K562 (cell line): ENCODE results near the gene C6orf141. TPM values are rescaled to one million over a fixed set of nuclear protein-coding genes. Genes with fewer than 3 reads are reported as not detected.

Source experiments
- ATAC-seq: fragments of 200-7000 bp; cut with Tn5 transposase; 3 replicates; pipeline ENCODE4 v1.9.1; 2020; ENCODE audit warnings: moderate library complexity
- BruUV-seq: library from RNA; stranded (reverse); fragments of 400-500 nt; replicated peaks from 2 replicates; lab custom pipeline; 2021; lab: Mats Ljungman, UMichigan
- CTCF ChIA-PET: fragments of 300-600 bp; formaldehyde crosslinking; extraction: SDS; loops from one replicate; lab custom pipeline; 2021; ENCODE audit warnings: low intra/inter-chr PET ratio; lab: Yijun Ruan, JAX
- POLR2A ChIA-PET: fragments of 300-600, 350-650 bp; sonication (Branson Sonifier 250); formaldehyde crosslinking; extraction: SDS; loops from one replicate; lab custom pipeline; 2021; ENCODE audit warnings: antibody characterized with exemption, inconsistent platforms; lab: Yijun Ruan, JAX
- DNase-seq, 4 experiments: peaks; one replicate each; pipeline versions ENCODE4 v3.0.0 to v3.0.0-alpha.2; 2011 to 2018; ENCODE audit warnings: low spot score in 3 of 4, mixed read lengths in 3 of 4; ENCODE audit errors: extremely low read depth in 1 of 4
- FAIRE-seq: peaks from 2 replicates; lab custom pipeline; 2011; peaks lifted over from hg19 to GRCh38; lab: Jason Lieb, UNC
- H2AFZ ChIP-seq: 2 replicates; pipeline ENCODE4 v1.6.0; 2011; ENCODE audit warnings: low read depth, low read length, control low read depth, inconsistent platforms
- H3K27ac ChIP-seq: fragments of 200-600 bp; 3 replicates; pipeline ENCODE4 v1.8.0; 2011; ENCODE audit warnings: low read depth, mild to moderate bottlenecking, control low read depth, inconsistent platforms, low read length, moderate library complexity, mixed read lengths; ENCODE audit errors: extremely low read depth
- H3K27me3 ChIP-seq, 2 experiments: fragments of 300-600 bp in 1 of 2; 2 replicates in 1 of 2; 3 replicates in 1 of 2; pipeline versions ENCODE4 v1.6.0 to v1.8.0; 2011; ENCODE audit warnings: inconsistent platforms in 2 of 2, low read length in 2 of 2, mild to moderate bottlenecking in 1 of 2, mixed read lengths in 1 of 2, moderate library complexity in 1 of 2; ENCODE audit not compliant: control insufficient read depth in 2 of 2, insufficient read depth in 2 of 2
- H3K36me3 ChIP-seq: fragments of 300-600 bp; 3 replicates; pipeline ENCODE4 v1.8.0; 2011; ENCODE audit warnings: mild to moderate bottlenecking, low read length, inconsistent platforms; ENCODE audit not compliant: control insufficient read depth, insufficient read depth
- H3K4me1 ChIP-seq, 2 experiments: fragments of 200-600 bp in 1 of 2; replicated peaks in 1 of 2; 2 replicates in 1 of 2; 3 replicates in 1 of 2; pipeline versions ENCODE4 v1.5.1 to v1.8.0; 2011; ENCODE audit warnings: inconsistent platforms in 2 of 2, low read length in 2 of 2, mild to moderate bottlenecking in 1 of 2, mixed read lengths in 1 of 2, moderate library complexity in 1 of 2; ENCODE audit not compliant: control insufficient read depth in 2 of 2, insufficient read depth in 2 of 2
- H3K4me2 ChIP-seq: 2 replicates; pipeline ENCODE4 v1.6.1; 2011; ENCODE audit warnings: low read length, control low read depth, inconsistent platforms, mixed read lengths; ENCODE audit not compliant: insufficient read depth
- H3K4me3 ChIP-seq: fragments of 200-600 bp; sonication (generic), shearing (Covaris generic); 2 replicates; pipeline ENCODE4 v1.5.1; 2016; ENCODE audit warnings: control low read depth, inconsistent platforms
- H3K79me2 ChIP-seq: fragments of 200-600 bp; 3 replicates; pipeline ENCODE4 v1.8.0; 2011; ENCODE audit warnings: low read length, inconsistent platforms; ENCODE audit not compliant: control insufficient read depth, insufficient read depth
- H3K9ac ChIP-seq, 2 experiments: 2 replicates each; pipeline versions ENCODE4 v1.6.0 to v1.6.1; 2011; ENCODE audit warnings: low read depth in 2 of 2, low read length in 2 of 2, control low read depth in 1 of 2, inconsistent platforms in 1 of 2, mild to moderate bottlenecking in 1 of 2, mixed read lengths in 1 of 2; ENCODE audit not compliant: insufficient read depth in 1 of 2
- H3K9me1 ChIP-seq: one replicate; pipeline ENCODE4 v1.6.0; 2011; ENCODE audit warnings: inconsistent platforms, mild to moderate bottlenecking, low read length, moderate library complexity; ENCODE audit not compliant: control insufficient read depth, insufficient read depth
- H3K9me3 ChIP-seq: replicated peaks from 2 replicates; pipeline ENCODE4 v1.5.1; 2011; ENCODE audit warnings: low read depth, low read length, inconsistent platforms; ENCODE audit not compliant: control insufficient read depth, insufficient read depth
- H4K20me1 ChIP-seq: replicated peaks from 2 replicates; pipeline ENCODE4 v1.6.1; 2011; ENCODE audit warnings: low read length, inconsistent platforms, mixed read lengths; ENCODE audit not compliant: control insufficient read depth, insufficient read depth
- CBFA2T2 ChIP-seq: fragments of 450-650 bp; conservative IDR thresholded peaks from 2 replicates; pipeline ENCODE4 v1.6.1; 2017; ENCODE audit warnings: mild to moderate bottlenecking
- CBFA2T3 ChIP-seq: fragments of 450-650 bp; IDR thresholded peaks from 2 replicates; pipeline ENCODE4 v1.6.1; 2017
- CBFB ChIP-seq: sonication (generic); formaldehyde crosslinking; IDR thresholded peaks from 2 replicates; pipeline ENCODE4 v1.4.0; 2020; ENCODE audit warnings: mild to moderate bottlenecking, missing genetic modification reagents
- DACH1 ChIP-seq: fragments of 450-650 bp; IDR thresholded peaks from 2 replicates; pipeline ENCODE4 v1.6.1; 2018; ENCODE audit not compliant: partially characterized antibody
- ELF2 ChIP-seq: fragments of 250-450 bp; sonication (Bioruptor Pico); IDR thresholded peaks from 2 replicates; pipeline ENCODE4 v1.5.0; 2021; ENCODE audit warnings: mild to moderate bottlenecking
- ELF4 ChIP-seq: fragments of 450-650 bp; formaldehyde crosslinking; IDR thresholded peaks from 2 replicates; pipeline ENCODE4 v1.4.0; 2022; ENCODE audit warnings: missing genetic modification characterization
- EP400 ChIP-seq: fragments of 450-650 bp; IDR thresholded peaks from 2 replicates; pipeline ENCODE4 v1.6.1; 2017; ENCODE audit warnings: antibody characterized with exemption, mild to moderate bottlenecking, moderate library complexity
- HDAC2 ChIP-seq: fragments of 450-650 bp; IDR thresholded peaks from 2 replicates; pipeline ENCODE4 v1.6.1; 2016; ENCODE audit warnings: mild to moderate bottlenecking
- KDM1A ChIP-seq, 2 experiments: fragments of 450-650 bp; IDR thresholded peaks; 2 replicates each; pipeline ENCODE4 v1.6.1; 2016; ENCODE audit warnings: mild to moderate bottlenecking in 2 of 2
- LEF1 ChIP-seq: fragments of 450-650 bp; IDR thresholded peaks from 2 replicates; pipeline ENCODE4 v1.6.1; 2016; ENCODE audit warnings: mild to moderate bottlenecking
- MAZ ChIP-seq, 2 experiments: fragments of 450-650 bp in 1 of 2; sonication (generic) in 1 of 2; formaldehyde crosslinking; IDR thresholded peaks in 1 of 2; conservative IDR thresholded peaks in 1 of 2; 2 replicates each; pipeline versions ENCODE4 v1.4.0 to v1.5.0; 2020; ENCODE audit warnings: mild to moderate bottlenecking in 1 of 2, missing genetic modification reagents in 1 of 2
- MYBL2 ChIP-seq, 2 experiments: fragments of 450-650 bp in 1 of 2; sonication (generic) in 1 of 2; formaldehyde crosslinking in 1 of 2; IDR thresholded peaks; 2 replicates each; pipeline versions ENCODE4 v1.6.1 to v1.8.1; 2017 to 2022; ENCODE audit warnings: borderline replicate concordance in 1 of 2, inconsistent platforms in 1 of 2, low read depth in 1 of 2, mild to moderate bottlenecking in 1 of 2, missing genetic modification reagents in 1 of 2, moderate library complexity in 1 of 2
- NFE2L1 ChIP-seq: fragments of 450-650 bp; IDR thresholded peaks from 2 replicates; pipeline ENCODE4 v1.6.1; 2016; ENCODE audit warnings: missing genetic modification characterization, low read depth, mild to moderate bottlenecking, missing compliant biosample characterization, moderate library complexity, borderline replicate concordance
- RHOXF2B ChIP-seq: fragments of 250-450 bp; sonication (Bioruptor Pico); conservative IDR thresholded peaks from 2 replicates; pipeline ENCODE4 v1.5.1; 2021
- SRF ChIP-seq, 2 experiments: fragments of 250-450, 450-650 bp in 1 of 2; sonication (Bioruptor Pico) in 1 of 2; sonication (generic) in 1 of 2; formaldehyde crosslinking; IDR thresholded peaks; 2 replicates each; pipeline versions ENCODE4 v1.5.0 to v1.5.1; 2020 to 2022; ENCODE audit warnings: mild to moderate bottlenecking in 1 of 2, missing genetic modification reagents in 1 of 2
- TAL1 ChIP-seq: fragments of 450-650 bp; IDR thresholded peaks from 2 replicates; pipeline ENCODE4 v1.6.1; 2016; ENCODE audit warnings: mild to moderate bottlenecking
- TBL1XR1 ChIP-seq, 2 experiments: IDR thresholded peaks; 2 replicates each; pipeline ENCODE4 v1.6.1; 2012; ENCODE audit warnings: improper control_type of control experiment in 2 of 2, low read length in 2 of 2, mild to moderate bottlenecking in 1 of 2
- TCF7 ChIP-seq: sonication (generic); IDR thresholded peaks from 2 replicates; pipeline ENCODE4 v1.6.1; 2016; ENCODE audit warnings: antibody characterized with exemption, borderline replicate concordance
- TEAD4 ChIP-seq, 2 experiments: sonication (generic) in 1 of 2; formaldehyde crosslinking in 1 of 2; IDR thresholded peaks; 2 replicates each; pipeline versions ENCODE4 v1.6.1 to v1.8.0; 2012 to 2022; ENCODE audit warnings: borderline replicate concordance in 1 of 2, inconsistent platforms in 1 of 2, low read length in 1 of 2, mild to moderate bottlenecking in 1 of 2, missing genetic modification reagents in 1 of 2
- YBX1 ChIP-seq: fragments of 450-650 bp; IDR thresholded peaks from 2 replicates; pipeline ENCODE4 v1.7.1; 2016; ENCODE audit warnings: mild to moderate bottlenecking
- ZC3H8 ChIP-seq: fragments of 450-650 bp; IDR thresholded peaks from 2 replicates; pipeline ENCODE4 v1.6.1; 2017
- in situ Hi-C: fragments of 300-500 bp; cut with MboI; formaldehyde crosslinking; loops from 4 replicates; pipeline ENCODE4 v1.15.0; 2018; ENCODE audit warnings: inconsistent platforms, mixed read lengths
- intact Hi-C: fragments of 100-400 bp; cut with micrococcal nuclease; formaldehyde crosslinking; loops from 2 replicates; pipeline ENCODE4 v1.14.2; 2022
- polyA plus RNA-seq, 8 experiments: library from polyadenylated mRNA; depleted of rRNA in 4 of 8; stranded (reverse) in 5 of 8; unstranded in 3 of 8; fragments of >200 nt; fragmentation: Nextera tagmentation in 2 of 8; fragmentation: Illumina TruSeq in 1 of 8; extraction: Ambion mirVana in 2 of 8; extraction: Trizol in 1 of 8; gene quantifications; 2 replicates each; pipeline versions ENCODE4 v1.2.1 to v1.2.3, GENCODE V29; 2011 to 2014; ENCODE audit warnings: inconsistent platforms in 1 of 8, missing spikeins in 1 of 8
- total RNA-seq, 7 experiments: library from RNA; depleted of rRNA in 6 of 7; stranded (reverse); fragments of >200 nt in 6 of 7; fragmentation: Illumina TruSeq in 2 of 7; extraction: Trizol in 2 of 7; gene quantifications; 2 replicates each; pipeline versions ENCODE4 v1.2.1 to v1.2.3, GENCODE V29; 2011 to 2021; ENCODE audit warnings: low replicate concordance in 1 of 7
- TF ChIP-seq, protein P1 (sequence below): IDR thresholded peaks from 2 replicates; pipeline ENCODE4 v1.6.1; 2012; ENCODE audit warnings: low read depth, low read length, improper control_type of control experiment, borderline replicate concordance
- TF ChIP-seq, protein P2 (sequence below): fragments of 450-650 bp; IDR thresholded peaks from 2 replicates; pipeline ENCODE4 v1.6.1; 2016; ENCODE audit warnings: missing biosample characterization, missing genetic modification characterization

C6orf141 gene
- total and polyA plus RNA-seq, 9 of the 15 experiments (the other 6 are each of a cell fraction or from before 2014, with no cell fraction given), result not detected

DNA sequence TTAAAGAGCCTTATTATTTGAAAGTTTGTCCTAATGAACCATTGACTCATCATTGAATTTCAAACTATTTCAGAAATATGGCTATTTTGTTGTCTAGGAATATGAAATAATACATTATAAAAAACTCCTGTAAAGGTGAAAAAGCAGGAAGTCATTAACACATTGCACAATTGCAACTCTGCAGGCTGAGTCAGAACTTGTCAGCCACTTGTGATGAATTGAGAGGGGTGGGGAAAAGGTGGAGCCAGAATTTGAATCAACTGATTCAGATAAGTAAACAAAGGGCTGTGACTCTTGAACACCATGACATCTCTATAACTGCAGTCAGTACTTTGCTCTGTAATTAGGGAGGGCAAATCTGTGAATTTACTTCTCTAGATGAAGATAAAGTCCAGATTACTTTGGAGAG, 6.0 kb downstream of the C6orf141 start:
- no TSS peak for BruUV-seq
- H3K9ac ChIP-seq, result no peak overlapping the region
- ChIA-PET CTCF (interaction anchor here (0.7 kb wide), 1 partner anchor 51 kb away, joined by 3 read pairs; no protein-coding TSS in a partner anchor), POLR2A (interaction anchor here (1.6 kb wide), 1 partner anchor 15 kb away, joined by 4 read pairs; no protein-coding TSS in a partner anchor)
- H3K9me3 ChIP-seq, result no peaks in the 10 kb centered on the region
- no peaks in the 10 kb centered on the region for H3K9me1 ChIP-seq
- DNase-seq (peak; percentile 41 to 87 (median 61)), ATAC-seq (peak; percentile 97), FAIRE-seq (peak; percentile 89)
- H3K79me2 ChIP-seq, result no peaks in the 10 kb centered on the region
- intact Hi-C loops (no loop called here), in situ Hi-C loops (no loop called here)
- no peak overlapping the region for H3K4me3 ChIP-seq
- no peaks in the 10 kb centered on the region for H4K20me1 ChIP-seq
- peak overlapping the region; percentile 53; the same call in 2 of the 3 replicates for H3K27ac ChIP-seq
- no peaks in the 10 kb centered on the region for H3K27me3 ChIP-seq
- H3K4me1 ChIP-seq, result peaks cover 0 to 5% of the 10 kb centered on the region in 2 experiments; a peak in 3 of 5 replicates
- H3K36me3 ChIP-seq, result no peaks in the 10 kb centered on the region
- peak overlapping the region; percentile 53 for H2AFZ ChIP-seq
- peak overlapping the region; percentile 20; the same call in 1 of the 2 replicates for H3K4me2 ChIP-seq
- TF ChIP-seq ELF4 (no peak), TEAD4 (IDR thresholded peaks at IDR 0.05; ENCODE audit: low read length) (peak; percentile 60; the same call in 1 of the 2 replicates), TEAD4 (CRISPR knock-in tag; IDR thresholded peaks at IDR 0.05; ENCODE audit: borderline replicate concordance) (no peak), DACH1 (peak; percentile 59), ELF2 (CRISPR knock-in tag) (no peak), TCF7 (no peak), HDAC2 (peak; percentile 90), LEF1 (peak; percentile 76), CBFB (CRISPR knock-in tag) (no peak), MYBL2 (IDR thresholded peaks at IDR 0.05; ENCODE audit: low read depth) (peak; percentile 74; the same call in 1 of the 2 replicates), MYBL2 (CRISPR knock-in tag; IDR thresholded peaks at IDR 0.05; ENCODE audit: borderline replicate concordance) (no peak), CBFA2T2 (no peak), RHOXF2B (CRISPR knock-in tag) (no peak), YBX1 (no peak), SRF (CRISPR knock-in tag; IDR thresholded peaks at IDR 0.05) (no peak), TAL1 (0 out of 2 replicates have a peak, but pooled peaks have one; percentile 3), MAZ (CRISPR knock-in tag; conservative IDR thresholded peaks at IDR 0.05 in 1 of 2, IDR thresholded peaks at IDR 0.05 in 1 of 2) (peak in 1 of 2 experiments; percentile 60; a peak in 1 of 4 replicates), CBFA2T3 (0 out of 2 replicates have a peak, but pooled peaks have one; percentile 21), ZC3H8 (no peak), NFE2L1 (tag) (no peak), TBL1XR1 (IDR thresholded peaks at IDR 0.05; ENCODE audit: low read length in 2 of 2) (peak in 1 of 2 experiments; percentile 74; a peak in 1 of 4 replicates), KDM1A (IDR thresholded peaks at IDR 0.05) (peak; percentile 97), EP400 (peak; percentile 54)
- TF ChIP-seq, protein P1, sequence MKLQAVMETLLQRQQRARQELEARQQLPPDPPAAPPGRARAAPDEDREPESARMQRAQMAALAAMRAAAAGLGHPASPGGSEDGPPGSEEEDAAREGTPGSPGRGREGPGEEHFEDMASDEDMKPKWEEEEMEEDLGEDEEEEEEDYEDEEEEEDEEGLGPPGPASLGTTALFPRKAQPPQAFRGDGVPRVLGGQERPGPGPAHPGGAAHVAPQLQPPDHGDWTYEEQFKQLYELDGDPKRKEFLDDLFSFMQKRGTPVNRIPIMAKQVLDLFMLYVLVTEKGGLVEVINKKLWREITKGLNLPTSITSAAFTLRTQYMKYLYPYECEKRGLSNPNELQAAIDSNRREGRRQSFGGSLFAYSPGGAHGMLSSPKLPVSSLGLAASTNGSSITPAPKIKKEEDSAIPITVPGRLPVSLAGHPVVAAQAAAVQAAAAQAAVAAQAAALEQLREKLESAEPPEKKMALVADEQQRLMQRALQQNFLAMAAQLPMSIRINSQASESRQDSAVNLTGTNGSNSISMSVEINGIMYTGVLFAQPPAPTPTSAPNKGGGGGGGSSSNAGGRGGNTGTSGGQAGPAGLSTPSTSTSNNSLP, result peak; percentile 88; the same call in 1 of the 2 replicates
- TF ChIP-seq, protein P2, sequence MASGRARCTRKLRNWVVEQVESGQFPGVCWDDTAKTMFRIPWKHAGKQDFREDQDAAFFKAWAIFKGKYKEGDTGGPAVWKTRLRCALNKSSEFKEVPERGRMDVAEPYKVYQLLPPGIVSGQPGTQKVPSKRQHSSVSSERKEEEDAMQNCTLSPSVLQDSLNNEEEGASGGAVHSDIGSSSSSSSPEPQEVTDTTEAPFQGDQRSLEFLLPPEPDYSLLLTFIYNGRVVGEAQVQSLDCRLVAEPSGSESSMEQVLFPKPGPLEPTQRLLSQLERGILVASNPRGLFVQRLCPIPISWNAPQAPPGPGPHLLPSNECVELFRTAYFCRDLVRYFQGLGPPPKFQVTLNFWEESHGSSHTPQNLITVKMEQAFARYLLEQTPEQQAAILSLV, result peak; percentile 92
